NOMO-1 treated with dmso at 0.1 percent for 144 hours (cell line): ENCODE measurements around the gene DYNC1LI2.
"Not testable (repeated sequence)": the region's sequence is repeated elsewhere in the genome, so short reads cannot be mapped to it uniquely, and the experiment has no call there.

Source experiments
- DNase-seq: peaks from one replicate; lab custom pipeline; 2025; ENCODE audit not compliant: unreplicated experiment; lab: John Stamatoyannopoulos, UW

The DYNC1LI2 gene

DNA sequence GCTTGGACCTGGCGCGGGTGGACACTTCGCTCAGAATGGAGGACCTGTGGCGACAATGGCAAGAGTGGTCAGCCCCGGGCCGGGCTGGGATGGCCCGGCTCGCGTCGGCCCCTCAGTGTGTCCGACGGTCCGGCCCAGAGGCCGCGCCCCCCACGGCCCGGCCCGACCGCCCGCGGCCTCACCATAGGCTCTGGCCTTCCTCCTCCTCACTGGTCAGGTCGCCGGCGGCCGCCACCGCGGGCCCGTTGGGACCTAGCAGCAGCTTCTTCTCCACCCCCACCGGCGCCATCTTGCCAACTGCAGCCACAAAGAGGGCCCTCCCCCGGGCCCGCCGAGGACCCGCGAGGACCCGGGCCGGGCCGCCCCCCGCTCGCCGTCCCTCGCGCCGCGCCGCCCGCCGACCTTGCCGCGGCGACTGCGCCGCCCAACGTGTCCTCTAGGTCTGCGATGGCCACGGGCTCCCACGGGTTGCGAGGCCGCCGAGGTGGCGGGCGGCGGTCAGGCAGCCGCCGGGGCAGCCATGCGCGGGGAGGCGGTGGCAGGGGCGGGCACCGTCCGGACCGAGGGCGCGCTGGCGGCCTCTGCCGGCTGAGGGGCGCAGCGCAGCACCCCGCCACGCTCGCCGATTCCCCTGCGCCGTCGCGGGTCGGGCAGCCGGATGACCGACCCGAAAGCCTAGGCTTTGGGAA, at the start of gene DYNC1LI2:
Gene DYNC1LI2, minus strand, starts transcription at position 307 of the 689 bp plus-strand sequence. Its CDS starts 18 bp downstream, at position 289.
- DNase-seq = peak; percentile 61

DNA sequence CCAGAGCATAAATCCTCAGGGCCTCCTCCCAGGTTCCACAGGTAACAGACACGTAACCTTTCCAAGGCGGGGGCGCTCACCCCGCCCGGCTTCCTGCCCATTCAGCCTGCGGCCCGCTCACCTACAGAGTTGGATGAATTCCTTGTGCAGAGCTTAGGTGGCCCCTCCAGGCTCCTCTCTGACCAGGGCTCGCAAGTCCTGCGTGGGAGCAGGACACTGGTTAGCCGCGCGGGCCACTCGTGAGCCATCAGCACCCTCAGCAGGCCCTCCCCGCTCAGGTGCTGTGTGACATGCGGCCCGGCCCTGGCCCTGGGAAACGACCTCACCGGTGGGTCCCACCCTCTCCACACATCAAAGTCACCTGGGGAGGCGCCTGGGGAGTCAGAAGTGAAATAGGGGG, 49.4 kb upstream of the DYNC1LI2 start:
- DNase-seq = no peak

DNA sequence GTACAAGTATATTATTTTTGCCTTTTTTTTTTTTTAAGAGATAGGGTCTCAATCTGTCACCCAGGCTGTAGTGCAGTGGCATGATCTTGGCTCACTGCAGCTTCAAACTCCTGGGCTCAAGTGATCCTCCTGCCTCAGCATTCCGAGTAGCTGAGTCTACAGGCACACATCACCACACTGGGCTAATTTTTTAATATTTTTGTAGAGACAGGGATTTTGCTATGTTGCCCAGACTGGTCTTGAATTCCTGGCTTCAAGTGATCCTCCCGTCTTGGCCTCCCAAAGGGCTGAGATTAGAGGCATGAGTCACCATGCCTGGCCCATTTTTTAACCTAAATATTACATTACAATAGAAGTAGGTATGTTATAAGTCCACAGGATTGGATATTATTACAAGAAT, 46.8 kb upstream of the DYNC1LI2 start:
- no peak for DNase-seq

DNA sequence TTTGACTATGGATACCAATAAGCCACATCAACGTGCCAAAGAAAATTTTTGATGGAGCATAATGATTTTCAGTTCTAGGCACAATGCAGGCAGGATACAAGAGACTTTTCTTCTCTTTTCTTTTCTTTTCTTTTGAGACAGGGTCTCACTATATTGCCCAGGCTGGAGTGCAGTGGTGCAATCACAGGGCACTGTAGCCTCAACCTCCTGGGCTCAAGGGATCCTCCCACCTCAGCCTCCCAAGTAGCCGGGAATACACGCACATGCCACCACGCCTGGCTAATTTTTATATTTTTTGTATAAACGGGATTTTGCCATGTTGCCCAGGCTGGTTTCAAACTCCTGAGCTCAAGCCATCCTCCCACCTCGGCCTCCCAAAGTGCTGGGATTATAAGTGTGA, 42.6 kb upstream of the DYNC1LI2 start:
- DNase-seq = not testable (repeated sequence)

DNA sequence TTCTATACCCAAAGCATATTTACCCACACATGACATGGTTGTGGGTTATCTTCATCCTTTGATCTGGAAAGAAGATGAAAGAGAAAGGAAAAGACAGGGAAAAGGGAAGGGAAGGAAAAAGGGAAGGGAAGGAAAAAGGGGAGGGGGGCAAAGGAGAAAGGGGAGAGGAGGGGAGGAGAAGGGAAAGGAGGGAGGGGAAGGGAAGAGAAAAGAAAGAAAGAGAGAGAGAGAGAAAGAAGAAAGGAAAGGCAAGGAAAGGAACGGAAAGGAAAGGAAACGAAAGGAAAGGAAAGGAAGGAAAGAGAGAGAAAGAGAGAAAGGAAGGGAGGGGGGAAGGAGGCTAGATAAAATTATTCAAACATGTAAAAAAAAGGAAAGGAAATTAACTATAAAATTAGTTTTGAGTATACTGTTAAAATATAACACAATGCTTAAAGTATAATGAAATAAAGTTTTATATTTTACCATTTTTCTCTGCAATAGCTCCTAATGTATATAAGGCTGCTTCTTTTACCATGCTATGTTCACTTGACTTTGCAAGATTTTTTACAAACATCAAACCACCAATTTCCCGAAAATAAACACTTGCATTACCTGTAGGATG, 38.8 kb upstream of the DYNC1LI2 start:
- DNase-seq = no peak

DNA sequence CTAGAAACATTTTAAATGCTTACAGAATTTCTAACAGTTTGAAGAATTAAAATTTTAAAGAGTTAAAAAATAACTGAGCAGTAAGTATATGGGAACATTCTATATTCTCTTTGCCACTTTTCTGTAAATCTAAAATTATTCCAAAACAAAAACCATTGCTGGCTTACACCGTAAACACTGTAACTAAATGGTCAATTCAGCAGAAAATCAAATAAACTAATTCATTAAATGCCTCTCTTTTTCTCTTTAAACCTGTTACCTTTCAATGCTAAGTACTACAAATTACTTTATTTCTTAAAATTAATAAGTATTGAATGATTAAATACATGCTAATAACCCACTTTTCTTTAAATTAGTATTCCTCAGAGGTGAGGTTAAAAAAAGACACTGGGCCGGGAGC, 36.0 kb upstream of the DYNC1LI2 start:
- DNase-seq = no peak

DNA sequence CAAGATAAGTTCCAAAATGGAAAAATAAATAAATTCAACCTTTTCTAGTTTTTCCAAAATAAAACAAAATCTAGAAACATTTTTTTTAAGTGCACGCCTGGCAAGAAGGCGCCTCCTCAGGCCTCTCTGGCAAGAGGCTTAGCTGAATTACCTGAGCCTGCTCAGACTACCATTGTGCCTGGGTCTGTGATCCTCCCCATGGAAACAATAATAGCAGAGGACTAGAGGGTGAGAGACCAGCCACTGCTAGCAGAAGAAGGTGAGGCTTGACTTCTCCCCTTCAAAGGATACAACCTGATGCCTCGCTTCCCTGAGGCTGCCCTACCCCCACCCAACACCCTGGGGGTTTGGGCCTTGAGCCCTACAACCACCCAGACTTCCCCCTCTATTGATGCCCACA, 35.1 kb upstream of the DYNC1LI2 start:
- no peak for DNase-seq

DNA sequence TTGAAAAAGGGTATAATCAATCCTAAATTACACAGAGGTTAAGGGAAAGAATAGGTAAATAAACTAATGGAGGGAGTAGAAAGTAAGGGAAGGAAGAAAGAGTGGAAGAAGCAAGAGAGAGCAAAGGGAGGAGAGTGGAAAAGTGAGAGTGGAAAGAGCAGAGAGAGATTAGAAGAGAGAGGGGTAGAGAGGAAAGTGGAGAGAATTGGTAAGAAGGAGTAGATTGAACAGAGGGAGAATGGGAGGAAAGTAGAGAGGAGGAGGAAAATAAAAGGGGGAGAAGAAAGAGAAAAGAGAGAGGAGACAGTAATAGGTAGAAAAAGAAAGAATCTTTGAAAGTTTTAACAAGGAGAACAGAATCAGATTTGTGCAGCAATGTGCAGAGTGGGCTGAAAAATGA, 25.0 kb upstream of the DYNC1LI2 start:
- no peak for DNase-seq

DNA sequence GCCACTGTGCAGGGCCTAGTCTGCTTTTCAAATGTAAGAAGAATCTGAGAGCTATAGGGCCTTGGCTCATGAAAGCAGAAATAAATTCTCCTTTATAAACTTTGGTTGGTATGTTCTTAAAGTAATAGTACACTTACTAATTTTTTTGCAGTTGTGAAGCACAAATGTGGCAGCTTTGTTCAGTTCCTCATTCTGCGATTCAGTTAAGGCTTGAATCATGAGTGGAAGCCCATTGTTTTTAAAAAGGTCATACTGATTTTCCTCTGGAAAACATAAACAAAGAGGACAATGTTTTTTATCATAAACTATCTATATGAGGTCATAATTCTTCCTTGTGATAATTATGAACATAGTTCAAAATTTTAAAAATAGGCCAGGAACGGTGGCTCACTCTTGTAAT, 23.6 kb upstream of the DYNC1LI2 start:
- DNase-seq = no peak

DNA sequence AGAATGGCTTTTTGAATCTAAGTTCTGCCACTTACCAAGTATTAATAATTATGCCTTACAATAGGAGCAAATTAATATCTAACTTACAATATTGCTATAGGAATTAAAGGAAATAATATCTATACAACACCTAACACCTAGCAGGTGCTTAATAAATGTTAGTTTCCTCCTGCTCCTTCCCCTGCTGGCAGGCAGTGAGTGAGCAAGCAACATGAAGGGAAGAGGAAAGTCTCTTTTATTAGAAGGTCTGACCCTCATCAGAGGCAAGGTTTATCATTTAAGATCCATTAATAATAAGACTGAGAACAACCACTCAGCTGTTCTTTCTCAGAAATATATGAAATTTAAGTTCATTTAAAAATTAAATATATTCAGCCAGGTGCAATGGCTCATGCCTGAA, 6.7 kb upstream of the DYNC1LI2 start:
- no peak for DNase-seq

DNA sequence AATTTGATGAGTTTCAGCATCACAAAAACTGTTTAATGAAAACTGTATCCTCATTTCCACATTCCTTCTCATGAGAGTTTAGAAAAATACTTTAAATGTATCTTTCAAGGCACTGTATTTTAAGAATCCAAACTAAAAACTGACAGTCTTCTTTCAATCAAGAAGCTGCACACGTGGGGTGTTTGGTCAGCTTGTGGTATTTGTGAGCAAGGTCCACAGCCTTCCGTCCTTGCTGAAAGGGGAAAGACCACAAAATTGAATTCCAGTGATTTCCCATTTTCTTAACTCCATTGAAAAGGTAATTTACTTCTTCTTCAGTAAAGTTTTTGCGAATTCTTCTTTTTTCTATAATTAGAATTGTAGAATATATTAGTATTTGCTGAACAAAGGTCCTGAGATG, 3.4 kb upstream of the DYNC1LI2 start:
- DNase-seq = no peak

DNA sequence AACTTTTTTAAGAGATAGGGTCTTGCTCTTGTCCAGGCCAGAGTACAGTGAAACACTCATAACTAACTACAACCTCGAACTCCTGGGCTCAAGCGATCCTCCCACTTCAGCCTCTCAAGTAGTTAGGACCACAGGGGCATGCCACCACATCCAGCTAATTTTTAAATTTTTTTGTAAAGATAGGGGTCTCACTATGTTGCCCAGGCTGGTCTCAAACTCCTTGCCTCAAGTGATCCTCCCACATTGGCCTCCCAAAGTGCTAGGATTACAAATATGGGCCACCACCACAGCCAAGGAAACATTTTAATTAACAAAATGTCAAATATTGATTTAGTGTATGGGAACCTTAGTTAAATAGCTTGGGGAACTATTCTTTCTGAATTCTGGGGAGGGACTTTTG, 2.8 kb upstream of the DYNC1LI2 start:
- no peak for DNase-seq

DNA sequence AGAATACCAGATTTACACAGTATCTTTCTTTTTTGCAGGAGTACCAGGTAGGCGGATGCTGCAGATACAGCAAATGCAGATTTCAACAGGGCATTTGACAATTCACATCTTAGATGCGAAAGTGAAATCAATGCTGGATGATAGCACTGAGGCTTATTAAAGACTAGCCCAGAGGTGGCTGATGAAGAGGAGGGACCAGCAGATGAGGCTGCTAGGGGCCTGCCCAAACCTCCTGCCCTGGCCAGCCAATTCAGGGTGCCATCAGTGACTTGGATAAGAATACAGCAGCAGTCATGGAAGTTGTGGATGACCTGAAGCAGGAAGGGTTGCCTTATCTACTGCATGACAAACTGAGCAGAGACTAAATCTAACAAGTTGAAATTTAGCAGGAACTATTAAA, 1.5 kb upstream of the DYNC1LI2 start:
- DNase-seq = no peak

DNA sequence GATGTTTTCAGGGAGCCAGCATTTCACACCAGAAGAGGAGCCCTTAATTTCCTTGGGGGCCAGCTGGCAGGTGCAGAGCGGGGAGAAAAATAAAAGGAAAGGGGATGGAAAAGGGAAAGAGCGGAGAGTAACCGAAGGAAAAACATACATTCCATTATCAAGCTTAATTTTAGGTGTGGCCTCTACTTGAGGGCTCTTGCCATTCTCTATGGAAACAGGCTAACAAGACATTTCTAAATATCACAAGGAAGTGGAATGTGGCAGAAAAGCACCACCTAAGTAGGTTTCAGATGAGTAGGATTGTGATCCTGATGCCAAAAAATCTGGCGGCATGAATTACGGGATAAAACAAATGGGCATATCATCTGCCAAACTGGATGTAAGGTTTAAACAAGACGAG, 970 bp upstream of the DYNC1LI2 start:
- no peak for DNase-seq

DNA sequence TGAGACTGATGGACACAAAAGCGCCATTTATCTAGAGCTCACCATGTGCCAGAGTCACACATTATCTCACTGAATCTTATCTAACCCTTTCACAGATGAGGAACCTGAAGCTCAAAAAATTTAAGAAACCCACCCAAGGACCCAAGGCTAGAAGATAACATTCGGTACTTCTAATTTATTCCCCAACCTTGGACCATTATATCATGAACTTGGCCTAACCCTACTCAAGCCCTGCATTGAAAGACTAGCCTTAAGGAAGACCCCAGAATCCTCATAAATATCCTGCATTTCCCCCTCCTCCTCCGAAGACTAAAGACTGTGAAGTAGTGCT, 548 bp upstream of the DYNC1LI2 start:
- DNase-seq = no peak

DNA sequence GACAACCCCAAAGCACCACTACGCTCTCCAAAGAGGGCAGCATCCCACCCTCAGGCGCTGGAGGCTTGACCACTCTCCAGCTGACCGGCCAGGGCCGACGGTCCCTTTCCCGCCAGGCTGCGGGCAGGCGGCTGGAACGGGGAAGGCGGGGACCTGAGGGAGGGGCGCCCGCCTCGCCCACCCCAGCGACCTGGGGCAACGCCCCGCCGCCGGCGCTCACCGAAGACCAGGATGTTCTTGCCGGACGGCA, 431 bp downstream of the DYNC1LI2 start:
- no peak for DNase-seq

DNA sequence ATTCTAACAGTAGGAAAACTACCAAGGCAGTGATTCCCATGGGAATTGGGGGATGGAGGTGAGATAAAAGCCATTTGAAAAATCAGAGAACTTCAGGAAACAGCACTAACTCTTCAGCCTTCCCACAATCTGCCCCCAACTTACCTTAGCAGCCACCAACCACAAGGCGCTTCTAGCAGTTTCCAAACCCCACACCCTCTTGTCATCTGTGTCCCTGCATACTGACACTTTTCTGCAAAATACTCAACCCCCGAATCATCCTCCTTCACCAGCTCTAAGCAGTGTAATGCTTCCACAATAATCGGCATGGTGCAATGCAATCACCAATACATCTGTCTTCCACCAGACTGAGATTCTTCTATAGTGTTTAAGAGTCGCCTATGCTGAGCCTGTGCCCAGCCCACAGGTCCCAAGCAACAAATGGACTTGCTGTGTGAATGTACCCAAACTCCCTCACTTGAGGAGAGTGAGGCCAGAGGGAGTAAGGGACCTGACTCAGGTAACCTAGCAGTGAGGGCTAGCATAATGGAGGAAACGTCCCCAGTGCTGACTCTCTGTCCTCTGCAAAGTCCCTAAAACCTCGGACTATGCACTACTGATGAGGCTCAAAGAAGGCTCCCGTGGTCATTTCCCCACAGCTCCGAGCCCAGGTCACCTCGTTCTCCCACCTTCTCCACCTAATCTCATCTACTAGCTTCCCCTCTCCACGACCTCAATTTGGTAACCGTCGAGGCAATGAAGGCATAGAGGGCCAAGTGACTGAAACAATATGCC, 943 bp downstream of the DYNC1LI2 start:
- no peak for DNase-seq

DNA sequence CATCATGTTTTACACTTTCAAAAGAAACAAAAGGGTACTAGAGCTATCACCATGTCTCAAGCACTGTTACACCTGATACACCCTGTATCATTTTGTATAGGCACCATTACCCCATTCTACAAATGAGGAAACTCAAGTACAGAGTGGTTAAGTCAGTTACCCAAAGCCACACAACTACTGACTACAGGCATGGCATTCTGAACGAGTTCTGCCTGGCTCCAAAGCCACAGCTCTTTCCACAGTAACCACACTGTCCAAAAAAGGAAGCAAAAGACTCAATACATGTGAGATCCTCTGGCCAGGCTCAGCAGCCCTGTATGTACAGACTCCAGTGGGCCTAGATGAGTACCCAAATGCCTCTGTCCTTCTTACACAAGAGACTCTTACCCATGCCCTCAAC, 4.7 kb downstream of the DYNC1LI2 start:
- peak; percentile 96 for DNase-seq

DNA sequence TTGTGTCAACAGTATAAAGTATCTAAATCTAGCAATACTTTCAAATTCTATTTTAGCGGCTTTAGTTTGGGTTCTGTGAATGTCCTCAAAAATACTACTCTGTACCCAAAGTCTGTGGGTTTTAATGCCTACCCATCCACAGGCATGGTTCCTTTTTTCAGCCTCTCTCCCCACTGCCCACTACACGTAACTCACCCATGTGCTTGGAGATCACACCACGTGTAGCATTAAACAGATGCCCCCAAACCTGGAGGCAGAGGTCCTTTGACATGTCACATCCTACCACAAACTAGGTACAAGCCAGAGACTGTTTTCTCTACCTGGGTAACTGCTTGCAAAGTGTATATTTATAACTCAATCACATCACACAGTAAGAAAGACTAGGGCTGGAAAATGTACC, 5.4 kb downstream of the DYNC1LI2 start:
- no peak for DNase-seq

DNA sequence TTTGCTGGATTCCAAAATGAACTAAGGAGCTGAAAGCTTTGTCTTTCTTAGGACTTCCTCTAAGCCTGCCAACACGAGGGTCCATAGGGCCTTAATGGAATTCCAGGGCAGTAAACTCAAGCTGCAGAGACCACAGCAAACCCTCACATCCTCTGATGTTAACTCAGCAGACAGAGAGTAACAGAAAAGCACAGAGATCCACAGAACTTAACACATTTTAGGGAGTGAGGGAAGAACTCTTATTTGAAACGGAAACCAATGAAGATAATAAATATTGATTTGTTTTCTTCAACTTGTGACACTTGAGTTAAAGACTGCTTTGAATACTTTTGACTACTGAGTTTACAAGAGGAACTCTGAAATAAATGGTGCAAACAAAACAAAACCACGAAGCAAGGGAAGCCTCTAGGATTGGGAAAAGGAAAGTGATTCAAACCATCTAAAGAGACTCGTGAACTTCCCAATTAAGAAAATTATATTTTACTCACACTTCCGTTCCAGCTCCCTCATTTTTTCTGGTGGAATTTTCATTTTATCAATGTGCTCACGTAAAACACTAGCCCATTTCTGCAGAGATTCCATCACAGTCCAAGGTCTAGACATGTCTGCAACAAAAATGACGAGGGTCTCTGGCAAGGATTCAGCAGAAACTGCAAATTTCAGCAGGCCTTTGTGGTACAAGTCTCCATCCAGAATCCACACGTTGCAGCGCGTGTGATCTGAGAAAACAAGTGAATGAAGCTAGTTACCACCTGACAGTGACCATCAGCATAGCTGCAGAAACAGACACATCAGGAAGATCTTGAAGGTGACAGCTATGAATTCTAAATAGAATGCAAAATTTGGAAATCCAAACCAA, 9.2 kb downstream of the DYNC1LI2 start:
- no peak for DNase-seq

DNA sequence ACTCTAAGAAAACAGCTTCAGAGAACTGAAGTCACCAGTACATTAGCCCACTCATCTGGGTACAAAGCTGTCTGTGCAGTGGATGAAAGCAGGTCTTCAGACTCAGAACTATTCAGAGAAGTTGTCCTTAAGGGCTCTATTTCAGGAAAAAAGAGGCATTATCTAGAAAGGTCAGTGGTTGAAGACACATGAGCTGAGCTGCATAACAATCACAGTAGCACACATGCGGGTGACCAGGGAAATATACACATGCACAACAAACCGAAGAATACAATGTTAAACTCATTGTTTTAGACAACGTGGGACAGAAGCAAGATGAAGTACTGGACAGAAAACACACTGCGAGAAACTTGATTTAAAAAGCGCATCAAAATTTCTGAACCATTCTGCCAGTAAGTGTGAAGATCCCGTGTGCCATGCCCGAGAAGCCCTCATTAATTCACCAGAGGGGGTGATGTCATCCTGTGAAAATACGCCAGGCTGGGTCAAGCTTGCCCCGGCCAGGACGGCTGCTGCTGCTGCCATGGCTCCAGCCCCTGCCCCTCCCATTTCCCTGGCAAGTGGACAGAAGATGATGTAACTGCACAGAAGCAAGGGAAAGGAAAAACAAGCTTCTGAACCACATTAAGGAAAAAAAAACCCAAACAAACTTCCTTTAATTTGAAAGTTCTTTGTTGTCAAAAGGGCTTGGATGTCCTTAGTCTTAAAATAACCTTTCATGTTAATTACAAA, 10.1 kb downstream of the DYNC1LI2 start:
- no peak for DNase-seq
